Keratinocyte (primary cell): ENCODE data around the gene H2AZ2. TPM values are rescaled to one million over a fixed set of nuclear protein-coding genes. Genes with fewer than 3 reads are reported as not detected.
A peak's percentile ranks its signal among the peaks of the same experiment; 100 is the strongest.

Experiments
- DNase-seq: peaks from one replicate; pipeline ENCODE4 v3.0.0-alpha.2; 2011; ENCODE audit warnings: low read depth, missing footprints, low spot score
- FAIRE-seq: peaks from 2 replicates; lab custom pipeline; 2011; peaks lifted over from hg19 to GRCh38; lab: Jason Lieb, UNC
- H2AFZ ChIP-seq: 2 replicates; pipeline ENCODE4 v1.6.0; 2012; ENCODE audit warnings: low read length, control low read depth, inconsistent platforms; ENCODE audit not compliant: control insufficient read depth
- H3K27ac ChIP-seq: 2 replicates; pipeline ENCODE4 v1.5.1; 2011; ENCODE audit warnings: low read length; ENCODE audit not compliant: control insufficient read depth, insufficient read depth
- H3K27me3 ChIP-seq: 3 replicates; pipeline ENCODE4 v1.6.0; 2011; ENCODE audit warnings: low read length; ENCODE audit not compliant: control insufficient read depth, insufficient read depth; ENCODE audit errors: extremely low read depth
- H3K36me3 ChIP-seq, 2 experiments: 2 replicates in 1 of 2; 3 replicates in 1 of 2; pipeline ENCODE4 v1.5.1; 2011; ENCODE audit warnings: low read length in 2 of 2, mild to moderate bottlenecking in 1 of 2; ENCODE audit not compliant: control insufficient read depth in 2 of 2, insufficient read depth in 2 of 2; ENCODE audit errors: extremely low read depth in 1 of 2
- H3K4me1 ChIP-seq: 3 replicates; pipeline ENCODE4 v1.5.1; 2011; ENCODE audit warnings: low read length; ENCODE audit not compliant: control insufficient read depth, insufficient read depth; ENCODE audit errors: extremely low read depth
- H3K4me2 ChIP-seq: 3 replicates; pipeline ENCODE4 v1.6.0; 2011; ENCODE audit warnings: low read depth, low read length; ENCODE audit not compliant: control insufficient read depth, insufficient read depth; ENCODE audit errors: extremely low read depth
- H3K4me3 ChIP-seq, 3 experiments: fragments of 200-600 bp in 1 of 3; sonication (generic) in 1 of 3; 2 replicates in 2 of 3; 3 replicates in 1 of 3; pipeline ENCODE4 v1.5.1; 2011 to 2016; ENCODE audit warnings: low read length in 3 of 3, mild to moderate bottlenecking in 3 of 3, control low read depth in 2 of 3, inconsistent platforms in 1 of 3, low read depth in 1 of 3, mixed read lengths in 1 of 3, mixed run types in 1 of 3, moderate library complexity in 1 of 3; ENCODE audit not compliant: control insufficient read depth in 2 of 3, insufficient read depth in 2 of 3; ENCODE audit errors: extremely low read depth in 1 of 3
- H3K79me2 ChIP-seq: 2 replicates; pipeline ENCODE4 v1.6.0; 2012; ENCODE audit warnings: low read length; ENCODE audit not compliant: control insufficient read depth, insufficient read depth
- H3K9ac ChIP-seq: 3 replicates; pipeline ENCODE4 v1.6.0; 2011; ENCODE audit warnings: low read length; ENCODE audit not compliant: control insufficient read depth, insufficient read depth; ENCODE audit errors: extremely low read depth
- H3K9me1 ChIP-seq: 3 replicates; pipeline ENCODE4 v1.6.0; 2011; ENCODE audit warnings: low read length; ENCODE audit not compliant: control insufficient read depth, insufficient read depth; ENCODE audit errors: extremely low read depth
- H3K9me3 ChIP-seq: 2 replicates; pipeline ENCODE4 v1.5.1; 2012; ENCODE audit warnings: low read depth, low read length; ENCODE audit not compliant: control insufficient read depth
- H4K20me1 ChIP-seq: 3 replicates; pipeline ENCODE4 v1.6.0; 2011; ENCODE audit warnings: low read length; ENCODE audit not compliant: control insufficient read depth, insufficient read depth; ENCODE audit errors: extremely low read depth
- EZH2 ChIP-seq: IDR thresholded peaks from one replicate; pipeline ENCODE4 v1.6.1; 2012; ENCODE audit warnings: inconsistent platforms, mild to moderate bottlenecking, low read length, moderate library complexity
- dilution Hi-C: fragments of 300-500 bp; cut with MboI; formaldehyde crosslinking; loops from one replicate; pipeline ENCODE4 v1.7.0; 2020; ENCODE audit warnings: low sequenced_read_pairs; ENCODE audit not compliant: extremely low pct_ligation_motif_present
- polyA plus RNA-seq, 5 experiments: library from polyadenylated mRNA; depleted of rRNA in 3 of 5; stranded (reverse) in 3 of 5; stranded (forward) in 1 of 5; unstranded in 1 of 5; fragments of >200 nt; gene quantifications; 1 replicate in 1 of 5; 2 replicates in 3 of 5; 3 replicates in 1 of 5; pipeline versions ENCODE4 v1.2.1 to v1.2.3, GENCODE V29; 2011 to 2012; ENCODE audit warnings: missing spikeins in 2 of 5, low read depth in 1 of 5, low replicate concordance in 1 of 5
- TF ChIP-seq, protein P1 (sequence below), 3 experiments: IDR thresholded peaks in 1 of 3; conservative IDR thresholded peaks in 1 of 3; optimal IDR thresholded peaks in 1 of 3; 2 replicates in 2 of 3; 3 replicates in 1 of 3; pipeline versions ENCODE3 to v1.5.1; 2011; ENCODE audit warnings: low read length in 3 of 3, mild to moderate bottlenecking in 3 of 3, moderate library complexity in 2 of 3, control low read depth in 1 of 3, inconsistent platforms in 1 of 3; ENCODE audit not compliant: insufficient read depth in 2 of 3; ENCODE audit errors: extremely low read depth in 1 of 3

Gene H2AZ2
- polyA plus RNA-seq, 1 donor (not counting 4 experiments of a cell fraction or from before 2014, with no cell fraction given) = 131 TPM

GRCh38 chr7:44796034-44796503, 51.8 kb downstream of the H2AZ2 start:
- Histone ChIP-seq H3K4me1 (peaks cover 18% of the 10 kb centered on the region), H3K79me2 (peaks cover 36% of the 10 kb centered on the region), H3K4me2 (peak overlapping the region; percentile 79), H3K9ac (peak overlapping the region; percentile 100), H2AFZ (peak overlapping the region; percentile 89), H4K20me1 (peaks cover 26% of the 10 kb centered on the region), H3K9me3 (no peaks in the 10 kb centered on the region), H3K27me3 (no peaks in the 10 kb centered on the region), H3K27ac (peak overlapping the region; percentile 78), H3K36me3 (peaks cover 8 to 26% of the 10 kb centered on the region in 2 experiments), H3K9me1 (no peaks in the 10 kb centered on the region), H3K4me3 (peak overlapping the region; percentile 73 to 89 (median 75))
- DNase-seq = no peak
- TF ChIP-seq, protein P1, sequence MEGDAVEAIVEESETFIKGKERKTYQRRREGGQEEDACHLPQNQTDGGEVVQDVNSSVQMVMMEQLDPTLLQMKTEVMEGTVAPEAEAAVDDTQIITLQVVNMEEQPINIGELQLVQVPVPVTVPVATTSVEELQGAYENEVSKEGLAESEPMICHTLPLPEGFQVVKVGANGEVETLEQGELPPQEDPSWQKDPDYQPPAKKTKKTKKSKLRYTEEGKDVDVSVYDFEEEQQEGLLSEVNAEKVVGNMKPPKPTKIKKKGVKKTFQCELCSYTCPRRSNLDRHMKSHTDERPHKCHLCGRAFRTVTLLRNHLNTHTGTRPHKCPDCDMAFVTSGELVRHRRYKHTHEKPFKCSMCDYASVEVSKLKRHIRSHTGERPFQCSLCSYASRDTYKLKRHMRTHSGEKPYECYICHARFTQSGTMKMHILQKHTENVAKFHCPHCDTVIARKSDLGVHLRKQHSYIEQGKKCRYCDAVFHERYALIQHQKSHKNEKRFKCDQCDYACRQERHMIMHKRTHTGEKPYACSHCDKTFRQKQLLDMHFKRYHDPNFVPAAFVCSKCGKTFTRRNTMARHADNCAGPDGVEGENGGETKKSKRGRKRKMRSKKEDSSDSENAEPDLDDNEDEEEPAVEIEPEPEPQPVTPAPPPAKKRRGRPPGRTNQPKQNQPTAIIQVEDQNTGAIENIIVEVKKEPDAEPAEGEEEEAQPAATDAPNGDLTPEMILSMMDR (optimal IDR thresholded peaks at IDR 0.05 in 1 of 3, IDR thresholded peaks at IDR 0.05 in 1 of 3, conservative IDR thresholded peaks at IDR 0.05 in 1 of 3; ENCODE audit: extremely low read depth in 1 of 3, insufficient read depth in 2 of 3, low read length in 3 of 3) = no peak
- TF ChIP-seq EZH2 = no peak
- FAIRE-seq = no peak
- dilution Hi-C loops = no loop called here

GRCh38 chr7:44794331-44794730, 53.6 kb downstream of the H2AZ2 start:
- H3K27me3 ChIP-seq = no peaks in the 10 kb centered on the region
- peaks cover 3 to 13% of the 10 kb centered on the region in 2 experiments for H3K36me3 ChIP-seq
- no peaks in the 10 kb centered on the region for H3K9me3 ChIP-seq
- FAIRE-seq (no peak), DNase-seq (no peak)
- peaks cover 10% of the 10 kb centered on the region for H3K4me1 ChIP-seq
- no peaks in the 10 kb centered on the region for H3K9me1 ChIP-seq
- no peak overlapping the region for H3K4me3 ChIP-seq
- no peak overlapping the region for H3K9ac ChIP-seq
- no peak overlapping the region for H2AFZ ChIP-seq
- no peak overlapping the region for H3K27ac ChIP-seq
- dilution Hi-C loops = no loop called here
- peaks cover 12% of the 10 kb centered on the region for H4K20me1 ChIP-seq
- no peak for TF ChIP-seq EZH2
- TF ChIP-seq, protein P1 (optimal IDR thresholded peaks at IDR 0.05 in 1 of 3, IDR thresholded peaks at IDR 0.05 in 1 of 3, conservative IDR thresholded peaks at IDR 0.05 in 1 of 3; ENCODE audit: extremely low read depth in 1 of 3, insufficient read depth in 2 of 3, low read length in 3 of 3) = no peak
- H3K79me2 ChIP-seq = peaks cover 25% of the 10 kb centered on the region
- H3K4me2 ChIP-seq = no peak overlapping the region
